NCI-H510A treated with DMSO at 0.1 percent for 48 hours (cell line): Measurements from ENCODE around the gene LDB2.
"Not testable (repeated sequence)": the region's sequence is repeated elsewhere in the genome, so short reads cannot be mapped to it uniquely, and the experiment has no call there.

Experiments used
- DNase-seq: peaks from one replicate; lab custom pipeline; 2025; lab: John Stamatoyannopoulos, UW

LDB2 gene

GRCh38 chr4:16544869-16545268 lies 353.6 kb downstream of the LDB2 start:
- DNase-seq, result no peak

GRCh38 chr4:16544251-16544721 lies 354.2 kb downstream of the LDB2 start:
- DNase-seq, result no peak

- no peak for DNase-seq
Observed at GRCh38 chr4:16537926-16538325, 360.5 kb downstream of the LDB2 start.

- no peak for DNase-seq
Observed at GRCh38 chr4:16532240-16532970, 366.0 kb downstream of the LDB2 start.

- no peak for DNase-seq
Observed at GRCh38 chr4:16530688-16531635, 367.5 kb downstream of the LDB2 start.

GRCh38 chr4:16524911-16525554 lies 373.4 kb downstream of the LDB2 start:
- DNase-seq, result no peak

GRCh38 chr4:16524406-16524805 lies 374.0 kb downstream of the LDB2 start:
- no peak for DNase-seq

GRCh38 chr4:16523526-16523925 lies 374.9 kb downstream of the LDB2 start:
- not testable (repeated sequence) for DNase-seq

- DNase-seq, result no peak
Observed at GRCh38 chr4:16521156-16521915, 377.1 kb downstream of the LDB2 start.

- no peak for DNase-seq
Observed at GRCh38 chr4:16516796-16517439, 381.5 kb downstream of the LDB2 start.

GRCh38 chr4:16513876-16514275 lies 384.6 kb downstream of the LDB2 start:
- DNase-seq, result no peak

GRCh38 chr4:16508968-16509367 lies 389.5 kb downstream of the LDB2 start:
- DNase-seq, result no peak

- DNase-seq, result no peak
Observed at GRCh38 chr4:16505726-16506125, 392.7 kb downstream of the LDB2 start.

- no peak for DNase-seq
Observed at GRCh38 chr4:16505267-16505666, 393.2 kb downstream of the LDB2 start.

GRCh38 chr4:16503421-16504100 lies 394.9 kb downstream of the LDB2 start:
- DNase-seq, result no peak

GRCh38 chr4:16498978-16499377 lies 399.5 kb downstream of the LDB2 start:
- DNase-seq, result no peak

GRCh38 chr4:16496501-16496900 lies 401.9 kb downstream of the LDB2 start:
- DNase-seq, result no peak

GRCh38 chr4:16492872-16493271 lies 405.6 kb downstream of the LDB2 start:
- no peak for DNase-seq

GRCh38 chr4:16489226-16489625 lies 409.2 kb downstream of the LDB2 start:
- DNase-seq, result no peak

GRCh38 chr4:16488084-16488483 lies 410.4 kb downstream of the LDB2 start:
- DNase-seq, result no peak

GRCh38 chr4:16484711-16485110 lies 413.7 kb downstream of the LDB2 start:
- no peak for DNase-seq
